NAMALWA (cell line): ENCODE measurements around the gene ZNF513.
"Not testable (repeated sequence)": the region's sequence is repeated elsewhere in the genome, so short reads cannot be mapped to it uniquely, and the experiment has no call there.

Source experiments
- DNase-seq: peaks from one replicate; pipeline ENCODE4 v3.0.0-alpha.2; 2015; ENCODE audit warnings: low spot score

Gene ZNF513

DNA sequence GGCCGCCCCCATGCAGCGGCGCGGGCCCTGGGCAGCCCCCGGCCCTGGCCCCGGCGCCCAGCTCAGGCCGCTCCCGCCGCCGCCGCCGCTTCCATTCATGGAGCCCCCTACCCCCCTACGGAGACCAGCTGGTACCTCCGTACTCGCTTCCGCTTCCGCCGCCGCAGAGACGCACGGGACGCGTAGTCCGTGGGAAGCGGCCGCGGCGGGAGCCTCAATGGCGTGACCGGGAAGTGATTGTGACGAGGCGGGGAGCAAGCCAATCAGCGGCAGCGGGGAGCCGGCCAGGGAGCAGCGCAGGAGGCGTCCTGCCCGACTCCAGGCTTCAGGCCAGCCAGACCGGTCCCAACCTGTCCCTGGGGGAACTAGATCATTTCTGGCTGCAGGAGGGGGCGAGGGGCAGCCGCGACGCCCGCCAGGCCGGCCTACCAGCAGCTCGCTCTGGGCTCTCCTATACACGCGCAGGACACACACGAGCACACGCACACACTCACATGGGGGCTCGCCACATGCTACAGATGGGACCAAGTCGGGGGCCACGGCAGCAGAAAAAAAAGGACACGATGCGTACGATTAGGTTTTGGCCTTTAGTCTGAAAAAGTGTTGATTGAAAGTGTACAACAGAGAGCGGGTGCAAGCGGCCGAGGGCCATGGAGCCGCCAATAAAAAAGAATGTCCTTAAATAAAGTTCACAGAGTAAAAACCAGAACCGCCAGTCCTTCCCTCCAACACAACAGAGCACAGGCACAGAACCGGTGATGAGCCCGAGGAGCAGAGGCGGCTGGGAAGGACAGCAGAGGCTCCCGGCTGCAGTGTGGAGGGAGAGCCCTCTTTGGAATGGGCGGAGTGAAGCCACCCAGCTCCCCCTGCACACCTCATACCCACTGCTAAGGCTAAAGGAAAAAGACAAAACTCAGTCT, at the start of gene ZNF513:
Gene ZNF513, minus strand, starts transcription at position 109 of the 920 bp plus-strand sequence. CDS start 208 bp downstream, outside the sequence.
- peak; percentile 76 for DNase-seq

DNA sequence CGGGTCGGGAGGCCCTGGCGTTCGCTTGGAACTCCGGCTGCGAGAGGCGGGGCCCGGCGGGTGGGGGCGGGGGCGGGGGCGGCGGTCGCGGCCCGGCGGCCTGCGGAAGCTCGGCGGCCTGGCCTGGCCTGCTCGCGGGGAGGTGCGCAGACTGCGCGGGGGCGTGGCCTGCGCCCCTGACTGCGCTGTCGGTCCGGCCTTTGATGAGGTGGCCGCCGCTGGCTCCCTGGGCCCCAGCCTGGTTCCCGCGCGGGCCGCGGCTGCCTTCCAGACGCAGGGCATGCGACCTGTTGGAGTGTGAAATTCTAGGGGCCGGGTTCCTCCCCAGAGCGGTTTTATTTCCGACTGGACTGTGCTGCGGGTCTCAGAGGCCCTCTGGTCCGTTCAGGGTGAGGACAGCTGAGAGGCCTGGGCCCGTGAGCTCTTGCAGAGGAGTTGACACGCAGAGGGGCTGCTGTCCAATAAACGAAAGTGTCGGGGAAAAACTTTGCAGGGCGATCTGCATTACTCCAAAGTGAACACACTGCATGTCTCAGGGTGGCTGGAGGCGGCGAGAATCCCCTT, 48.5 kb upstream of the ZNF513 start:
- DNase-seq = peak; percentile 81

DNA sequence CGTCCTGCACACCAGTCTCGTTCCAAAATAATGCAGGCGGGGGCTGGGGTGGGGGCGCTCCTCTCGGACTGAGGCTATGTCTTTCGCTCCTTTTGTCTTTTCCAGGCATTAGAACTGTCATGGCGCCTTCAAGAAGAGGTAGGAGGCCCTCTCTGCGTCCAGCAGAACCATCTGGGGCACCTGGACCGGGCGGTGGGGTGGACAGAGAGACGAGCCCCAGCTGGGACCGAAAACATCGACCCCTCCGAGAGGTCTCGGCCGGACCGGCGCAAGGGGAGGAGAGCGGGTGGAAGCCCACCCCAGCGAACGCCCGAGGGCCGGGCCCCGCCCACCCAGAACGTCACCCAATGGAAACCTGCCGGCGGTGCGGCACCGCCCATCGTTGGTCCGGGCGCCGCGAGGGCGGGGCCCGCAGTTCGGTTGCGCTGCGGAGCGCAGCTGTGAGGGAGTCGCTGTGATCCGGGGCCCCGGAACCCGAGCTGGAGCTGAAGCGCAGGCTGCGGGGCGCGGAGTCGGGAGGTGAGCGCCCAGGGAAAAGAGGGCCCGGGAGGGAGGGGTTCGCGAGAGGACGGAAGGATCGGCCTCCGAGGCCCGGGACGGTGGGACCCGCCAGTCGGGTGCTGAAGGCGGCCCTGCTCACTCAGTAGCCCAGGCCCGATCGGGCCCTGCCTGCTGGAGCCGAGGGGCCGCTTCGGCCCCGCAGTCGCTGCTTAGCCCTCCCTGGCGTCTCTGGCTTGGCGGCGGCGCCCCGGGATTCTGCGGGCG, 47.9 kb upstream of the ZNF513 start, which contains the start of gene NRBP1:
Gene NRBP1, plus strand, starts transcription at position 419 of the 765 bp plus-strand sequence. CDS start 4,643 bp downstream, outside the sequence.
- peak; percentile 96 for DNase-seq

GRCh38 chr2:27427863-27428212, 47.3 kb upstream of the ZNF513 start:
- DNase-seq = no peak

DNA sequence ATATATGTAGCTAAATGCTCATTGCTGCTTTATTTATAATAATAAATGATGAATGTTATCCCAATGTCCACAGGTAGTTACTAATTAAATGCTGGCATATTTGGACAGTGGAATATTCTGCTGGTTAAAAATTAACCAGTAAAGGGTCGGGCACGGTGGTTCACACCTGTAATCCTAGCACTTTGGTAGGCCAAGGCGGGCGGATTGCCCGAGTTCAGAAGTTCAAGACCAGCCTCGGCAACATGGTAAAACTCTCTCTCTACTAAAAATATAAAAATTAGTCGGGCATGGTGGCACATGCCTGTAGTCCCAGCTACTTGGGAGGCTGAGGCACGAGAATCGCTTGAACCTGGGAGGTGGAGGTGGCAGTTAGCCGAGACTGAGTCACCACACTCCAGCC, 44.5 kb upstream of the ZNF513 start:
- DNase-seq = not testable (repeated sequence)

- no peak for DNase-seq
Observed at GRCh38 chr2:27422958-27423357, 42.4 kb upstream of the ZNF513 start.

DNA sequence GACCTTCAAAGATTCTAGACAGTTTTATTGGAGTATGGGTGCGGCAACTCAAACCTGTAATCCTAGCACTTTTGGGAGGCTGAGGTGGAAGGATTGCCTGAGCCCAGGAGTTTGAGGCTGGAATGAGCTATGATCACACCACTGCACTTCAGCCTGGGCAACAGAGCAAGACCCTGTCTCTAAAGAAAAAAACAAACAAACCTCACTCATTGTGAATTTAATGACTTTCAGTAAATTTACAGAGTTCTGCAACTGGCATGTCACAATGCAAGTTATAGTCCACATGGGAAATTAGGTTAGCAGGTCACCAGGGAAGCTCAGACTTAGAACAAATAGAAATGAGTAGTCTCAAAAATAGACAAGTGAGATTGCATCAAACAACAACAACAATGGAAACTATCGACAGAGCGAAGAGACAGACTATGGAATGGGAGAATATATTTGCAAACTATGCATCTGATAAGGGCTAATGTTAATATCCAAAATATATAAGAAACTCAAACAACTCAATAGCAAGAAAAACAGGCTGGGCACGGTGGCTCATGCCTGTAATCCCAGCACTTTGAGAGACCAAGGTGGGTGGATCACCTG, 41.2 kb upstream of the ZNF513 start:
- DNase-seq = no peak

- DNase-seq = no peak
Observed at GRCh38 chr2:27420996-27421395, 40.5 kb upstream of the ZNF513 start.

- no peak for DNase-seq
Observed at GRCh38 chr2:27416151-27416550, 35.6 kb upstream of the ZNF513 start.

- no peak for DNase-seq
Observed at GRCh38 chr2:27412419-27413152, 32.1 kb upstream of the ZNF513 start.

- peak; percentile 95 for DNase-seq
Observed at GRCh38 chr2:27409321-27410073, 29.0 kb upstream of the ZNF513 start, which contains the start of gene PPM1G. TSS of gene PPM1G (minus strand) at chr2:27409591. CDS start at chr2:27409422, 169 bp downstream.

DNA sequence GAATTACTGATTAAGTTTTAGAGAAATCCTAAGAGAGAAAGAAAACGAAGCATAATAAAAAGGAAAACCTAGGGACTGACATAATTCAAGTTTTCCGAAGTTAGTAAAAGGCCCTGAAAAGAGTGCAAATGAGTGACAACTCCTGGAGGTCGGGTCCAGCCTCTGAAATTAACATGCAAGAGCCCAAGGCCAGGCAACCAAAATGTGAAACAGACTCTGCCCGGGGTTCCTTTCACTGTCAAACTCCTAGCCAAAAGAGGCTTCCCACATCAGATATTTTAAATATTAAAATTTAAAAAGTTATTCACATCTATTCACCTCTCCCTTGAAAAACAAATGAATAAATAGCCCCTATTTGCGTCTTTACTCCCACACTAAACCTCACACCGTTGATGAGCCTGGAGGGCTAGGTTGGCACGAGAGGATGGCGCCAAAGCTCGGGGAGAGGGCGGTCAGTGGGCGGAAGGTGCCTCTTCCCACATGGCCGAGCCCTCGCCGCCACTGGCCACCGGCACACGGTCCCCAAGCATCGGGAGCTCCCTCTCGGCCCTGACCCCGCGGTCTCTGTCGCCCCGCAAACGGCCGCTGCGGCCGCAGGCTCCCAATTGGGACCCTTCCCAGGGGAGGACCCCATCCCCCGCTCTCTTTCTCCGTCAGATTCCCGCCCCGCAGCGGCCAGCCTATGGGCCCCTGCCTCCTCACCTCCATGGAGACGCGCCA, 28.2 kb upstream of the ZNF513 start:
- peak; percentile 51 for DNase-seq

DNA sequence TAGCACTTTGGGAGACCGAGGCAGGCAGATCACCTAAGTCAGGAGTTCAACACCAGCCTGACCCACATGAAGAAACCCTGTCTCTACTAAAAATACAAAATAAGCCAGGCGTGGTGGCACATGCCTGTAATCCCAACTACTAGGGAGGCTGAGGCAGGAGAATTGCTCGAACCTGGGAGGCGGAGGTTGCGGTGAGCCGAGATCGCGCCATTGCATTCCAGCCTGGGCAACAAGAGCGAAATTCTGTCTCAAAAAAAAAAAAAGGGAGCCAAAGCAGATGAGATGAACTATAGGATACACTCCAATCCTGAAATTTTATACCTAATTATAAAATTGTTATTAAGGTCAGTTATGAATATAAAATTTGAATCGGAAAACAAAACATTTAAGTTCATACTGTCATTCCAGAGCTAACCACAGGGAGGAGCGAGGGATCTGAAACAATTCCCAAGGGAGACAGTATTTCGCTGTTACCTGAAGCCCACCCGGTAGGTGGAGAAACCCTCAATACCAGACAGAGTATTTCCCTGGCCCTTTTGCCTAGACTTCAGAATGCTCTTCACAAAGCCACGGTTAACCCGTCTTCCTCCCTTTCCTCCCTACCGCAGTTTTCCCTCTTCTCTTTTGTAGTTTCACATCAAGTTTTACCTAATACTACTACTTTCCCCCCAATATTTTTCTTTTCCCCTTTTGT, 27.4 kb upstream of the ZNF513 start:
- peak; percentile 66 for DNase-seq

- DNase-seq = no peak
Observed at GRCh38 chr2:27400348-27401135, 20.0 kb upstream of the ZNF513 start.

DNA sequence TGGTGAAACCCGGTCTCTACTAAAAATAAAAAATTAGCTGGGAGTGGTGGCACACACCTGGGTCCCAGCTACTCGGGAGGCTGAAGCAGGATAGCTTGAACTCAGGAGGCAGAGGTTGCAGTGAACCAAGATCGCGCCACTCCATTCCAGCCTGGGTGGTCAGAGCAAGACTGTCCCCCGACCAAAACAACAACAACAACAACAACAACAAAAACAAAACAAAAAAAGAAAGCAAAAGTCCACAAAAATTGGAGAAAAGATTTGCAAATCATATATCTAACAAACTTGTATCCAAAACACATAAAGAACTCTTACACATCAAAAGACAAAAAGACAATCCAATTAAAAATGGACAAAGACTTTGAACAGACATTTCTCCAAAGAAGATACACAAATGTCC, 18.4 kb upstream of the ZNF513 start:
- DNase-seq = no peak

GRCh38 chr2:27393225-27393624, 12.7 kb upstream of the ZNF513 start:
- DNase-seq = no peak

DNA sequence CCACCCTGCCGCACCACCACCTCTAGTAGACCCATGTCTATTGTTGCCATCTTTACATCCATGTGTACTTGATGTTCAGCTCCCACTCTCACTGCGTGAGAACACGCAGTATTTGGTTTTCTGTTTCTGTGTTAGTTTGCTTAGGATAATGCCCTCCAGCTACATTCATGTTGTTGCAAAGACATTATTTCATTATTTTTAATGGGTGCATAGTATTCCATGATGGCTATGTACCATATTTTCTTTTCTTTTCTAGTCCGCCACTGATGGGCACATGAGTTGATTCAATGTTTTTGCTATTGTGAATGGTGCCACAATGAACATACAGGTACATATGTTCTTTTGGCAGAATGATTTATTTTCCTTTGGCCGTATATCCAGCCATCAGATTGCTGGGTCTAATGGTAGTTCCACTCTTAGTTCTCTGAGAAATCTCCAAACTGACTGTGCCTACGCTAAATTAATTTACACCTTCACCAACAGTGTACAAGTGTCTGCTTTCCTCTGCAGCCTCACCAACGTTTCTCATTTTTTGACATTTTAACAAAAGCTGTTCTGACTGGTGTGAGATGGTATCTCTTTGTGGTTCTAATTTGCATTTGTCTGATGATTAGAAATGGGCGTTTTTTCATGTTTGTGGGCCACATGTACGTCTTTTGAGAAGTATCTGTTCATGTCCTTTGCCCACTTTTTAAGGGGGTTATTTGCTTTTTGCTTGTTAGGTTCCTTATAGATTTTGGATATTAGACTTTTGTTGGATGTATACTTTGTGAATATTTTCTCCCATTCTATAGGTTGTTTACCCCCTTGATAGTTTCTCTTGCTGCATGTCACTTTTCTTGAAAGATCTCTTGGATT, 10.5 kb upstream of the ZNF513 start:
- DNase-seq = no peak
